Activated CD4-positive, CD25-positive, alpha-beta regulatory T cell treated with anti-CD3 and anti-CD28 coated beads, Interleukin-2, amount 50 U/mL, for 24 hours (primary cell): ENCODE data around the gene CEP295NL.
"Not testable (repeated sequence)": the region's sequence is repeated elsewhere in the genome, so short reads cannot be mapped to it uniquely, and the experiment has no call there.

Source experiments
- ATAC-seq, 2 donors: fragments of 150-1000 bp; cut with Tn5 transposase; one replicate each; pipeline ENCODE4 v1.10.0; 2021; ENCODE audit warnings: mild to moderate bottlenecking in 1 of 2, moderate library complexity in 1 of 2

CEP295NL gene, protein sequence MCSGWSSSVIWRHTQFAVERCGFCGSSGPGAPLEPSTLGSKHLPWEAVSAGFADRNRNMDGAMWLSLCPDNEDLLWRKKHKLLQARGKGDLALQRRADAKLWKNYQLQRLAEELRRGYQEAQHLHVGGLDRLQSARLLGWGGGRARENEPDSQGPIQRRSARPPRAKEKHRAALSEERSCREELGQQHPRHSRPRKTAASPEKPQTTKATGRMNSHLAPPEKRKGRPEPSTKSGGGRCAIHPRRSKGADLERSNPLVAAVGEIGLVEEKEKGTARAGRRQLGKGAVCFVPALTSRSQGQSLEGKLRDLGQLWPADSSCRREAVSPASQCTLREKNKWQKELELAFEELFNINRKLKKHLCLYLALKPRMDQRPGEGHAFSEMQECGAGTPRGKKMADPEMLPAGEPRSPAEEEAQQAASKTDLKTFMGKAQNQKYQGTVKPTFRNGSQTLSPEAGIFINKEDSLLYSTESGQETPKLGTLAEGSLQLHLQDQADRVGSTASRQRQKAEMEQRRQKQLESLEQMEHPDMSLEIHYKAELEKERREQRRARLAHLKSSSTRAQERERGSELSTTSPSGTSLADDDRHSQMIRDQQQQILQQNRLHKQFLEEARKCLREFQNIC

GRCh38 chr17:78903101-78903779 is at the start of gene CEP295NL:
CEP295NL (minus strand) TSS chr17:78903201; CDS start chr17:78901828, 1,373 bp downstream.
- ATAC-seq: peak in 1 of 2 donors; percentile 24

- no peak for ATAC-seq
These were observed 49.7 kb upstream of the CEP295NL start for GRCh38 chr17:78952706-78953105.

GRCh38 chr17:78951967-78952551 is 49.1 kb upstream of the CEP295NL start:
- no peak for ATAC-seq

DNA sequence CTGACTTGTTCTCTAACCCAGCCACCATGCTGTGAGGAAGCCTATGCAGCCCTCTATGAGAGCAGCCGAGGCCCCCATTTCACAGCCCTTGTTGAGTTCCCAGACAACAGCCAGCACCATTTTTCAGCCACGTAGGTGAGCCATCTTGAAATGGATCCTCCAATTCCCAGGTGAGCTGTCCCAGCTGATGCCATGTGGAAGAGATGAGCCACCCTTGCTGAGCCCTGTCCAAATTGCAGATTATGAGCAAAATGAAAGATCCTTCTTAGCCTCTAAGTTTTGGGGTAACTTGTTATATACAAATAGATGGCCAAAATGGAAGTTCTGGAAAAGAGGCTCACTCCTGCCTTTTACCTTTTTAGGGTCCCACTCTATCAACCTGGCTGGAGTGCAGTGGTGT is 47.9 kb upstream of the CEP295NL start:
- ATAC-seq: no peak

DNA sequence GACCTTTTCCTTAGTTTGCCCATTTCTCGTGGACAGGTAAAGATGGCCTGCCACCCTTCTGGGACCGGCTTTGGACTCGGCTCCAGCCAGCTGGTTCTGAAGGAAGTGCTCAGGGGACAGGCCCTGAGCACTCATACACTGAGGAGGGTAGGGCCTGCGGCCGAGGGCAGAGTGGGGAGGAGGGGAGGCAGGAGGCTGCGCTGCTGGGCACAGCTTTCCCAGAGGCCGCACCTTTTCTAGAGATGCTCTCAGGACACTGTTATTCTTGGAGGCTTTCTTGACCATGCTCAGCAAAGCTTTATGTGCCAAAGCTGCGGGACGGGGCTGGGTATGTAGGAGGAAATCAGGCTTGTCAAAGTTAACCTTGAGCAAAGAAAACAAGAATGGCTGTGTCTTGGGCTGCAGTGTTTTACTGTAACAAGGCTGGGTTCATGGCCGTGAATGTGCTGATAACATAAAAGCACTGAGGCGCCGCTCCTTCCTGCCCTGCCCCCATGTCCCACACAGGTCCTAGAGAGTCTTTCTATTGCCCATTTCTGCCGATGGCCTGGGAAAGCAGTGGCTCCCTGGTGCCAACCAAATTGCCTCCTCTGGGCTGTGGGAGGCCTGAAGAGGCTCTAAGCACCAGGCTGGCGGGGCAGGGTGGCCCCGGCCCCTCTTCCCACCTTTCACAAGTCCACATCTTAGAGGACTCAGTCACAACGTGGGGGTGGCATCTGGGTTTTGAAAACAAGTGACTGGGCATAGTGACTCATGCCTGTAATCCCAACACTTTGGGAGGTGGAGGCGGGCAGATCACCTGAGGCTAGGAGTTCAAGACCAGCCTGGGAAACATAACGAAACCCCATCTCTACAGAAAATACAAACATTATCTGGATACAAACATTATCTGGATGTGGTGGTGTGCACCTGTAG is 44.5 kb upstream of the CEP295NL start:
- no peak for ATAC-seq

DNA sequence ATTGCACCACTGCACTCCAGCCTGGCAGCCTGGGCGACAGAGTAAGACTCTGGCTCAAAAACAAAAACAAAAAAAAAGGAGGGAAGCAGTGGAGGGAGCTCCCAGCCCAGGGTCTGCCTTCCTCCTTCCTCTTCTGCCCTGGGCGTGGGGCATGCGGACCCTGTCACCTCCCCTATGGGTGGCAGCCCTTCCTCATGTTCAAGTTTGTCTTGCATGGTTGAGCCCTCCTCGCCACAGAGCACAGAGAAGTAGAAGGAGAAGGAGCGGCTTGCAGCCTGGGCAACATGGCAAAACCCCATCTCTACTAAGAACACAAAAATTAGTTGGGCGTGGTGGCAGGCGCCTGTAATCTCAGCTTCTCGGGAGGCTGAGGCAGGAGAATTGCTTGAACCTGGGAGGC is 43.6 kb upstream of the CEP295NL start:
- ATAC-seq: no peak

DNA sequence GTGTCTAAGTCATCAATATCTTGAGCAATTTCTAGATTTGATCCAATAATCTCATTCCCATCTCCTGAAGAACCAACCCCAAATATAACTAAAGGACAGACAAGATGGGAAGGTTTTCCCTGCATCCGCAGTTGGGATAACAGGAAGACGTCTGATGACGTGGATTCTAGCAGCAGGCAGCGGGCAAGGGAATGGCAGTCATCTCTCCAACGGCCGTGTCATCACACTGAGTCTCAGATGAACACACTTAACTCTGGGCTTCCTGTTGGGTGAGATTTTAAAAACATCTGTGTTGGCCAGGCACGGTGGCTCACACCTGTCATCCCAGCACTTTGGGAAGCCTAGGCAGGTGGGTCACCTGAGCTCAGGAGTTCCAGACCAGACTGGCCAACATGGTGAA is 43.1 kb upstream of the CEP295NL start:
- ATAC-seq: no peak

GRCh38 chr17:78945455-78945854 is 42.5 kb upstream of the CEP295NL start:
- not testable (repeated sequence) for ATAC-seq

DNA sequence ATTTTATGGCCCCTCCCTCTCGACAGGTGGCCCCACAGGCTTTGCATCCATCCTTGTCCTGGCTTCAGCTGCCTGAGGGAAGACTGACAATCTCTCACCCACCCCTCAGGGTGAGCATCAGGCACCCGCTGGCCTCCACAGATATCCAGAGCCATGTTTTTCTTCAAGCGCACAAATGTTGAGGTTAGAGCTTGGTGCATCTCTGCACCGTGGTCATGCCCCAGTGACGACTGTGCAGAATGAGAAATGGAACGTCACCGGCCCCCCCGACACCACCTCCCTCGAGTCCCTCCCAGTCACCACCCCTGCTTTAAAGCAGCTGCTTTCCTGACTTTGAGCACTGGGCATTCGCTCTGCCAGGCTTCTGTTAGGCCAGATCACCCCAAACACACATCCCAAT is 42.0 kb upstream of the CEP295NL start:
- no peak for ATAC-seq

GRCh38 chr17:78944026-78944425 is 41.0 kb upstream of the CEP295NL start:
- ATAC-seq: no peak

GRCh38 chr17:78940708-78941107 is 37.7 kb upstream of the CEP295NL start:
- no peak for ATAC-seq

DNA sequence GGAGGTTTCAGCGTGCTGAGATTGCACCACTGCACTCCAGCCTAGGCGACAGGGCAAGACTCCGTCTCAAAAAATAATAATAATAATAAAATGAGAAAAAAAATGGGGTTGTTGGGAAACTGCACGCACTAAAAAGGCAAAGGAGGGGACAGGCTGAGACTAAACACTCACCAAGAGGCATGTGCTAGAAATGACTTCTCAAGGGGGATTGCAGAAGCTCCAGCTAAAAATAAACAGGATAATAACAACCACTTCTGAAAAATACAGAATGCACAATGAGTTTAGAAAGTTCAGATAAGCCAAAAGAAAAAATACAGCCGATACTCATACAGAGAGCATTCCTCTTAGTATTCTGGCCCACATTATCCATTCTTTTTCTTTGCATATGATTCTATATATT is 37.3 kb upstream of the CEP295NL start:
- no peak for ATAC-seq

DNA sequence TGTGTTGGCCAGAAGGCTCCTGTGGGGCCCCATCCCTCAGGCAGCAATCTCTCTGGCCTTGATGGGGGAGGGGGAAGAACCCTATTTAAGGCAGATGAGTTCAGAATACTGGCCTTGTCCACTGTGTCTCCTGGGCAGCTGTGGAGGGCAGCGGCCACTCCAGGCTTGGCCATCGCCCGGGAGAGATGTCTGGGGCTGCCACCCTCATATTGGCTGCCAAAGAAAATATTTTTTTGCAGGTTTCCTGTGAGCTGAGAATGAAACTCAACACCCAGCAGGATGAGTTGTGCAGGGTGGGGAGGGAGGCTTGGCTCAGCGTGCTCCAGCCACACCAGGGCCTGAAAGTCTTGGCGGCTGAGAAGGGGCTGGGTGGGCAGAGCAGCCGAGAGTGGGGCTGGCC is 36.6 kb upstream of the CEP295NL start:
- ATAC-seq: no peak

GRCh38 chr17:78937561-78937960 is 34.6 kb upstream of the CEP295NL start:
- no peak for ATAC-seq

DNA sequence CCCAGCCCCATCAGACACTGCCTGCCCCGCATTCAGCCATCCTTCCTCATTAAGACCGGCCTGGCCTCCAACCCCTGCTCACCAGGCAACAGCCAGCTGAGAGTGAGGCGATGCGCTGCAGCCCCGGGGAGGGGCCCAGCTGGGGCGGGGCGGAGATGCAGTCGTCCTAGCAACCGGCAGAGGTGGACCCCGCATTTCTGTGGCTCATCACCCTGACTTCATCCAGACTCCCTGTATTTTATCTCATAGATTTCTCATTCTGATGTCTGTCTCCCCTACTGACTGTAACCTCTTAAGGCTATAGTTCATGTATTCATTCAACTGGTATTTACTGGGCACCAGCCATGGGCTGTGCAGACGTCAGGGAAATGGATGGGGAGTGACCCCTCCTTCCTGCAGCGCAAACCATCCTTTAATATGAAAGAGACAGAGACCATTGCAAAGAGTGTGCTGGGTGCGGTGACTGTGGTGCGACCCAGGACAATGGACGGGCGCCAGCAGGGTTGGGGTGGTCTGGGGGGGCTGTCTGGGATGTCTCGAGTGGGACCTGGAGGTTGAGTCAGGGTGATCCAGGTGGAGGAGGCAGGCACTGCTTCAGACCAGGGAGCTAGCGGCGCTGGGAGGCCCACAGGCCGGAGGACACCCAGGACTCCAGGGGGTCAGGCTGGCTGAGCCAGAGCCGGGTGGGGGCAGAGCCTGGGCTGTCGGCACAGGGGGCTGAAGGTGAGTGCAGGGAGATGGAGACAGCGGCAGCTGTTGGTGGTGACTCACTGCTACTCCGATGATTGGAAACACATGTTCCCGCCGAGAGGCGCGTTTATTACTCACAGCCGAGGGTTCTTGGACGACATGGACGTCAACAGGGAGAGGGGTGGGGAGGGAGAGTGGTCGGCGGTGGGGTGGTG is 32.7 kb upstream of the CEP295NL start:
- ATAC-seq: no peak

DNA sequence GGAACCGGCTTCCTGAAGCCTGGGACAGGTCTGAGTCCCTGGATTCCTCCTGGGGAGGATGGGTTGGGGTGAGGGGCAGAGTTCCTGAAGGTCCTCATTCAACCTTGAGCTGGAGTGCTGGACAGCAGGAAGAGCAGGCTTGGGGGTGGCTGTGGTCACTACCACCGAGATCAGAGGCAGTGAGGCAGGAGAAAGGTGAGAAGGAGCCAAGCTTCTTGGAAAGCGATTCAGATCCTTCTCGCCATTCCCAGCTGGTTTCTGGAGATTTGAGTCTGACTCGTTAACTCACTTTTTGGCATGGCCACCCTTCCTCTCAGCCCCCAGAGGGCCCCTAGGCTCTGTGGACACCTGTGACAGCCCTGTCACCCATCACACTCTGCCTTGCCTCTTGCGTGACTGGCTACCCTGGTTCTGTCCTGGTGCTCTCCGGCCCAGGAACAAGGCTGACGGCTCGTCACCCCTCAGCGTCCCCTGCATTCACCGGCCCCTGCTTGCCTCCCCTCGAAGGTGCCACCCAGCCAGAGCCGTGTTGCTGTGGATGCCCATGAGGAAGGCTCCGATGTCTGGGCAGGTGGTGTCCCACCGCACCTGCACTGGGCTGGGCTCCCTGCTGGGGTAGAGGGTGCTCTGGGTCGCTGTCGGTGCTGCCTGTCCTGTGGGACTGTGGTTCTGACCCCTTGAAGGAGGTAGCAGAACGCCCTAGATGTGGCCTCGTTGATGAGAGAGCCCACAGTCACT is 31.8 kb upstream of the CEP295NL start:
- no peak for ATAC-seq

DNA sequence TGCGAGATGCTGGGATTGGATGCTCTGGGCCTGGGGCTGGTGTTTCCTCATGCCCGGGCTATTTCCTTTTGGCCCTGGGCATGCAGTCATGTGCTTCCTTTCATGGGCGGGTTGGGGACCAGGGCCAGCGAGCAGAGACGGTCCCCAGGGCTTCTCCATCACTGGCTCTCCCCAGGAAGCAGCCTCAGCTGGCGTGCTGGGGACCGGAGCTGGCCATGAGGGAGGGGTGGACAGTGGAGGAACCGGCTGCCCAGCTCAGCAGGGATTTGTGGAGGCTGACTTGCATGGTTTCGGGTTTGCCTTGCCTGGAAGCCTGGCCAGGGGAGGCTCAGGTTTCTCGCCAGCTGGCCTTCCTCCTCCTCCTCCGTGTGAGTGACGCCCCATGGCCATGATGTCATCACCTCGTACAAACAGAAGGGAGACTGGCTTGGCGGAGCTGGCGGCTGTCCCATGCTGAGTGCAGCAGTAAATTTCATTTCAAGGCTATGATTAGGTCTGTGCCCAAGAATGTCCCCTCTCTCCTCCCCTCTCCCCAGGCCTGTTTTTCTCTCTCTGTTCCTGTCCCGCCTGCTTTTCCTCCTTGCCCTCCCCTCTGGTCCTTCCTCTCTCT is 31.1 kb upstream of the CEP295NL start:
- ATAC-seq: no peak

- peak; percentile 88 to 96 for ATAC-seq
These were observed 30.3 kb upstream of the CEP295NL start for GRCh38 chr17:78933025-78933958.
